Measurements from ENCODE around the gene TGFB2.

TGFB2 gene

DNA sequence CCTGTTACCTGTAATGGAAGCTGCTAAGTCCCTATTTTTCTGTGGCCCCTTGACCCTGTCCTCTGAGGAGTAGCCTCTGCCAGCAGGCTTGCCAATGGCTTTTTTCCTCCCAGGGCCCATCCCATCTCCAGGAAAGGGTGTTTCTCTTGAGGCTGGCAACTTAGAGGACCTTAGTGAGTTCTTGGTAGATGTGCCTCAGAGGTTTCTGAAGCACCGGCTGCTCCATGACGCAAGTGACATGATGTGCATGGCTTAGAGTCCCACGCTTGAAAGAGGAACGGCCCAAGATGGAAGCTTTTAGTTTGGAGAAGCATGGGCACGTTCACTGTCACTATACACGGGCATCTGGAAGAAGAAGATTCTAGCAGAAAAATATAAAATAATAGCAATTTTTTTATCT is 63.0 kb downstream of the TGFB2 start:
- no peak for TF ChIP-seq EZH2phosphoT487 (IDR thresholded peaks at IDR 0.05; ENCODE audit: low read depth)
- TF ChIP-seq, protein P1, sequence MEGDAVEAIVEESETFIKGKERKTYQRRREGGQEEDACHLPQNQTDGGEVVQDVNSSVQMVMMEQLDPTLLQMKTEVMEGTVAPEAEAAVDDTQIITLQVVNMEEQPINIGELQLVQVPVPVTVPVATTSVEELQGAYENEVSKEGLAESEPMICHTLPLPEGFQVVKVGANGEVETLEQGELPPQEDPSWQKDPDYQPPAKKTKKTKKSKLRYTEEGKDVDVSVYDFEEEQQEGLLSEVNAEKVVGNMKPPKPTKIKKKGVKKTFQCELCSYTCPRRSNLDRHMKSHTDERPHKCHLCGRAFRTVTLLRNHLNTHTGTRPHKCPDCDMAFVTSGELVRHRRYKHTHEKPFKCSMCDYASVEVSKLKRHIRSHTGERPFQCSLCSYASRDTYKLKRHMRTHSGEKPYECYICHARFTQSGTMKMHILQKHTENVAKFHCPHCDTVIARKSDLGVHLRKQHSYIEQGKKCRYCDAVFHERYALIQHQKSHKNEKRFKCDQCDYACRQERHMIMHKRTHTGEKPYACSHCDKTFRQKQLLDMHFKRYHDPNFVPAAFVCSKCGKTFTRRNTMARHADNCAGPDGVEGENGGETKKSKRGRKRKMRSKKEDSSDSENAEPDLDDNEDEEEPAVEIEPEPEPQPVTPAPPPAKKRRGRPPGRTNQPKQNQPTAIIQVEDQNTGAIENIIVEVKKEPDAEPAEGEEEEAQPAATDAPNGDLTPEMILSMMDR (IDR thresholded peaks at IDR 0.05; ENCODE audit: low read depth, low read length), result no peak
- Histone ChIP-seq H3K36me3 (replicated peaks; ENCODE audit: low read depth, low read length) (no peaks in the 10 kb centered on the region), H3K4me2 (ENCODE audit: low read length) (no peak overlapping the region), H3K4me1 (ENCODE audit: low read length) (no peaks in the 10 kb centered on the region), H4K20me1 (ENCODE audit: insufficient read depth, low read length) (no peaks in the 10 kb centered on the region), H3K27ac (ENCODE audit: low read length) (no peak overlapping the region), H3K9me3 (ENCODE audit: insufficient read depth, low read length) (no peaks in the 10 kb centered on the region), H3K9ac (ENCODE audit: low read length) (no peak overlapping the region), H2AFZ (ENCODE audit: low read depth, low read length) (no peak overlapping the region), H3K79me2 (ENCODE audit: low read length) (no peaks in the 10 kb centered on the region), H3K4me3 (ENCODE audit: low read length) (no peak overlapping the region), H3K27me3 (ENCODE audit: low read depth, low read length) (no peaks in the 10 kb centered on the region)

DNA sequence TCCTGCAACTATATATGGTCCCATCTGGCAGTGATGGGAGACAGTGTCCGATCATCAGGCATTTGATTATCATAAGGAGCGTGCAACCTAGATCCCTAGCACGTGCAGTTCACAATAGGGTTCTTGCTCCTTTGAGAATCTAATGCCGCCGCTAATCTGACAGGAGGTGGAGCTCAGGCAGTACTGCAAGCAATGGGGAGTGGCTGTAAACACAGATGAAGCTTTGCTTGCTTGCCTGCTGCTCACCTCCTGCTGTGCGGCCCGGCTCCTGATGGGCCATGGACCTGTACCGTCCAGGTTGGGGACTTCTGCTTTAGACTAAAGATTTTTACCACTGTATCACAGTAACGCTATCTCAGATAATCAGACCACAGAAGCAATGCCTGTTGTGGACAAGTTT is 63.8 kb downstream of the TGFB2 start:
- Histone ChIP-seq H3K9ac (ENCODE audit: low read length) (no peak overlapping the region), H2AFZ (ENCODE audit: low read depth, low read length) (no peak overlapping the region), H3K4me1 (ENCODE audit: low read length) (no peaks in the 10 kb centered on the region), H3K79me2 (ENCODE audit: low read length) (no peaks in the 10 kb centered on the region), H3K27ac (ENCODE audit: low read length) (no peak overlapping the region), H4K20me1 (ENCODE audit: insufficient read depth, low read length) (no peaks in the 10 kb centered on the region), H3K27me3 (ENCODE audit: low read depth, low read length) (no peaks in the 10 kb centered on the region), H3K4me2 (ENCODE audit: low read length) (no peak overlapping the region), H3K4me3 (ENCODE audit: low read length) (no peak overlapping the region), H3K9me3 (ENCODE audit: insufficient read depth, low read length) (no peaks in the 10 kb centered on the region), H3K36me3 (replicated peaks; ENCODE audit: low read depth, low read length) (no peaks in the 10 kb centered on the region)
- TF ChIP-seq EZH2phosphoT487 (IDR thresholded peaks at IDR 0.05; ENCODE audit: low read depth), result no peak
- TF ChIP-seq, protein P1 (IDR thresholded peaks at IDR 0.05; ENCODE audit: low read depth, low read length), result no peak

DNA sequence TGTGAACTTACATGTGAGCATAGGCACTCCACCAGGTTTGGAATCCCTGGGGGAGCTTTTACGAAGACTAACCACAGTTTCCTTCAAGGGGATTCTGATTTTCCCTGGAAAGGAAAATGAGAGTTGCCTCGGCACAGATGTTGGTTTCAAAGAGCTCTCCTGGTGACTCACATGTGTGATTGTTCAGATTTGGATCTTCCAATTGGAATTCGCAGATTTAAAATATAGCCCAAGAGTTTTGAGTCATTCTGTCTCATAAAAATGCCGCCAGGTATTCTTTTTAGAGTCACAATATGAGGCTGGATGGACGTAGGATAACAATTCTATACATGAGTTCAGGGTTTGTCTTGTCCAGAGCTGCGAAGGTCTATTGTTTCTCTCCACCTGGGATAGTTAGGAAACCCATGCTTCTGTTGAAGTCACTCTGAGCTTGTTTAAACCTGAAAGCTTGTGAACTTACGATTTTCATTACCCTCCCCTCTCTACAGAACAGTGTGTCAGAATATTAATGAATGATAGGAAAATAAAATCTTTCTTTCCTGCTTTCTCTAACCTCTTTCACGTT is 64.9 kb downstream of the TGFB2 start:
- no peak overlapping the region for H2AFZ ChIP-seq (ENCODE audit: low read depth, low read length)

DNA sequence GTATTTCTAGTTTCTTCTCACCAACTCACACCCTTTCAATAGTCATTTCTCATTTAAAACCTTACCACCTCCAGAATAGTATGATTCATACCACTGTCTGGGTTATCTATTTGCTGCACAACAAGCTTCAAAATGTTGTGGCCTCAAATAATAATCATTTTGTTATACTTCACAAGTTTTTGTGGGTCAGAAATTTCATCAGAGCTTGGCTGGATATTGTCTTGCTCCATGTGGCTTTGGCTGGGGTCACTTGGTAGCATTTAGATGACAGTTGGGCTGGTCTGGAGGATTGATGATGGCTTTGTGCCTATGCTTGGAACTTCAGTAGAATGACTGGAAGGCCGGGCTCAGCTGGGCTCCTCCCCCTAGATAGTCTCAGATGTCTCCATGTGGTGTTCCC is 66.0 kb downstream of the TGFB2 start:
- H3K4me2 ChIP-seq (ENCODE audit: low read length), result no peak overlapping the region
- H3K27ac ChIP-seq (ENCODE audit: low read length), result no peak overlapping the region
- H3K79me2 ChIP-seq (ENCODE audit: low read length), result no peaks in the 10 kb centered on the region
- H3K4me3 ChIP-seq (ENCODE audit: low read length), result no peak overlapping the region
- no peak overlapping the region for H2AFZ ChIP-seq (ENCODE audit: low read depth, low read length)
- no peaks in the 10 kb centered on the region for H3K36me3 ChIP-seq (replicated peaks; ENCODE audit: low read depth, low read length)
- H3K4me1 ChIP-seq (ENCODE audit: low read length), result no peaks in the 10 kb centered on the region
- no peak overlapping the region for H3K9ac ChIP-seq (ENCODE audit: low read length)
- H3K9me3 ChIP-seq (ENCODE audit: insufficient read depth, low read length), result no peaks in the 10 kb centered on the region
- no peaks in the 10 kb centered on the region for H3K27me3 ChIP-seq (ENCODE audit: low read depth, low read length)
- H4K20me1 ChIP-seq (ENCODE audit: insufficient read depth, low read length), result no peaks in the 10 kb centered on the region
- TF ChIP-seq EZH2phosphoT487 (IDR thresholded peaks at IDR 0.05; ENCODE audit: low read depth), result no peak
- TF ChIP-seq, protein P1 (IDR thresholded peaks at IDR 0.05; ENCODE audit: low read depth, low read length), result no peak

More for the DNA sequence above, 64.9 kb downstream of the TGFB2 start:
- H4K20me1 ChIP-seq (ENCODE audit: insufficient read depth, low read length), result no peaks in the 10 kb centered on the region
- H3K4me2 ChIP-seq (ENCODE audit: low read length), result no peak overlapping the region
- no peaks in the 10 kb centered on the region for H3K79me2 ChIP-seq (ENCODE audit: low read length)
- no peak overlapping the region for H3K9ac ChIP-seq (ENCODE audit: low read length)
- H3K27me3 ChIP-seq (ENCODE audit: low read depth, low read length), result no peaks in the 10 kb centered on the region
- TF ChIP-seq, protein P1 (IDR thresholded peaks at IDR 0.05; ENCODE audit: low read depth, low read length), result no peak
- no peak for TF ChIP-seq EZH2phosphoT487 (IDR thresholded peaks at IDR 0.05; ENCODE audit: low read depth)
- no peaks in the 10 kb centered on the region for H3K4me1 ChIP-seq (ENCODE audit: low read length)
- H3K9me3 ChIP-seq (ENCODE audit: insufficient read depth, low read length), result no peaks in the 10 kb centered on the region
- no peak overlapping the region for H3K4me3 ChIP-seq (ENCODE audit: low read length)
- H3K27ac ChIP-seq (ENCODE audit: low read length), result no peak overlapping the region
- H3K36me3 ChIP-seq (replicated peaks; ENCODE audit: low read depth, low read length), result no peaks in the 10 kb centered on the region
